Measurements from ENCODE around the gene PPP1R2C. TPM values are rescaled to one million over a fixed set of nuclear protein-coding genes. Genes with fewer than 3 reads are reported as not detected.
A peak's percentile ranks its signal among the peaks of the same experiment; 100 is the strongest.

The PPP1R2C gene
- total RNA-seq, 1 experiment from 2014 or later: not detected

DNA sequence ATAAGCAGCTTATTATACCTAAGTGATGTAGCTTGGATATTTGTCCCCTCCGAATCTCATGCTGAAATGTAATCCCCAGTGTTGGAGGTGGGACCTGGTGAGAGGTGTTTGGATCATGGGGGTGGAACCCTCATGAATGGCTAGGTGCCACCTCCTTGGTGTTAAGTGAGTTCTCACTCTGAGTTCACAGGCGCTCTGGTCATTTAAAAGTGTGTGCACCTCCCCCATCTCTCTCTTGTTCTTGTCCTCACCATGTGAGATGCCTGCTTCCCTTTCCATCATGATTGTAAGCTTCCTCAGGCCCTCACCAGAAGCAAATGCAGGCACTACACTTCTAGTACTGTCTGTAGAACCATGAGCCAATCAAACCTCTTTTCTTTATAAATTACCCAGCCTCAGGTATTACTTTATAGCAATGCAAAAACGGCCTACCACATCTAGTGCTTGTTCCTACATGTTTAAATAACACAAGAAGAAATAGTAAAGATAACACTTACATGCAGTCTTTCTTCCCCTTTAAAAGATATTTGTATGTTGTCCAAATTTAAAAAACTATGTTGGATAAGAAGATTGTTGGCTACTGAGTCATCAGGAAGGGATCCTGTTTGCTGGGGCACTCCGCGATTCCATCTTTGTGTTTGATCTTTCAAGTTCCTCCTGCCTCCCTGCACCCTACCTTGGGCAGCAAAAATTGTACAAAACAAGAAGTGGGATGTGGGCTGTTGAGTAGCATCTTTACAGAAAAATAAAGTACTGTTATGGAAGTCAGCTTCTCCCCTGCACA lies 29.7 kb downstream of the PPP1R2C start:
- DNase-seq (ENCODE audit: low read depth): no peak

DNA sequence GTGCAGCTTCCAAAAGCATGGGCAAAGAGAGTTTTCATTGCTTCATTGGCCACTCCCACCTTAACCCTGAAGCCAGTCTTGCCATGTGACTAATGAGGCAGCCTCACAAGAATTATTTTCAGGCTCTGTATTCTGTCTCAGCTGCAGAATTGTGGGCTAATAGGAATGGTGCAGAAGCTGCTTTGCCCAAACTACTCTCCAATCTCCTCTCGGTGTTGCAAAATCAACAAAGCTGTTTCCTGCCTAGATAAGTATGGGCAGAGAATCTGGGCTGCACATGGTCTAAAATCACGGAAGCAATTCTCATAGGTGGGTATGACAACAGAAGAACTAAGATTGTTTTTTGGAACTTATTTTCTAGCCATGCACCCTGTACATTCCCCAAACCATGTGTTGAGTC lies 31.4 kb downstream of the PPP1R2C start:
- no peak for DNase-seq (ENCODE audit: low read depth)

GRCh38 chrX:42740456-42740855 lies 37.5 kb downstream of the PPP1R2C start:
- no peak for DNase-seq (ENCODE audit: low read depth)

GRCh38 chrX:42739741-42740140 lies 38.2 kb downstream of the PPP1R2C start:
- no peak for DNase-seq (ENCODE audit: low read depth)

GRCh38 chrX:42739258-42739657 lies 38.7 kb downstream of the PPP1R2C start:
- no peak for DNase-seq (ENCODE audit: low read depth)

DNA sequence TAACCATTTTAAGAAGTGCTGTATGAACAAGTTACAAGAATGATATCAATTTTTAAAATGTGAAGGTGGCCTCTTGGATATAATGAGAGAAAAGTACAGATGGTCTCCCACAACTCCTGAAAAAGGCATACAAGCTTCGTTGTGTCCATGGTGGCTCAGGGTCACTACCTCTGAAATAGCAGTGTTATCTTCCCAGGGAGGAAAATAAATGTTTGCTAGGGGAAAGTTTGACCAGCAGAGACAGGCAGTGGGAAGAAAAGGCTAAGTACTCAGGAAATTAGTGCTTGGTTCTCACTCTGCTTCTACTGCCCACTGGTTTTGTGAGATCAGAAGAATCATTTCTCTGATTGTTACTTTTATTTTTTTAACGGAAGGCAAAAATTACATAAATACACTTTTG lies 39.4 kb downstream of the PPP1R2C start:
- DNase-seq (ENCODE audit: low read depth): no peak

GRCh38 chrX:42735250-42735649 lies 42.7 kb downstream of the PPP1R2C start:
- DNase-seq (ENCODE audit: low read depth): no peak

GRCh38 chrX:42732506-42732905 lies 45.5 kb downstream of the PPP1R2C start:
- peak; percentile 1 for DNase-seq (ENCODE audit: low read depth)

Measured in RPMI7951 (cell line).